Fibroblast of lung (primary cell): ENCODE results near the gene CDA. TPM values are rescaled to one million over a fixed set of nuclear protein-coding genes. Genes with fewer than 3 reads are reported as not detected.

ENCODE experiments used
- DNase-seq, 2 donors: peaks; one replicate each; pipeline versions ENCODE4 v3.0.0 to v3.0.0-alpha.2; 2010; ENCODE audit warnings: low read depth in 2 of 2
- H2AFZ ChIP-seq: 2 replicates; pipeline ENCODE4 v1.5.1; 2012; ENCODE audit warnings: low read length, control low read depth, inconsistent platforms
- H3K27ac ChIP-seq: 2 replicates; pipeline ENCODE4 v1.5.1; 2011; ENCODE audit warnings: low read length, control low read depth; ENCODE audit not compliant: insufficient read depth
- H3K27me3 ChIP-seq: 2 replicates; pipeline ENCODE4 v1.5.1; 2011; ENCODE audit warnings: mild to moderate bottlenecking, low read length; ENCODE audit not compliant: control insufficient read depth, insufficient read depth
- H3K36me3 ChIP-seq: 2 replicates; pipeline ENCODE4 v1.5.1; 2011; ENCODE audit warnings: low read length; ENCODE audit not compliant: control insufficient read depth, insufficient read depth
- H3K4me1 ChIP-seq: 2 replicates; pipeline ENCODE4 v1.5.1; 2011; ENCODE audit warnings: low read length; ENCODE audit not compliant: control insufficient read depth, insufficient read depth; ENCODE audit errors: extremely low read depth
- H3K4me2 ChIP-seq: 2 replicates; pipeline ENCODE4 v1.5.1; 2011; ENCODE audit warnings: low read length, control low read depth; ENCODE audit not compliant: insufficient read depth; ENCODE audit errors: extremely low read depth
- H3K4me3 ChIP-seq, 4 experiments: fragments of 200-600 bp in 1 of 4; sonication (generic) in 1 of 4; replicated peaks in 1 of 4; 2 replicates each; pipeline ENCODE4 v1.5.1; 2011 to 2016; ENCODE audit warnings: low read length in 4 of 4, low read depth in 3 of 4, mild to moderate bottlenecking in 3 of 4, control low read depth in 2 of 4, inconsistent platforms in 1 of 4, mixed read lengths in 1 of 4; ENCODE audit not compliant: insufficient read depth in 1 of 4; ENCODE audit errors: control extremely low read depth in 1 of 4
- H3K79me2 ChIP-seq: 2 replicates; pipeline ENCODE4 v1.5.1; 2012; ENCODE audit warnings: mild to moderate bottlenecking, low read length, inconsistent platforms; ENCODE audit not compliant: control insufficient read depth, insufficient read depth
- H3K9ac ChIP-seq: 2 replicates; pipeline ENCODE4 v1.5.1; 2011; ENCODE audit warnings: mild to moderate bottlenecking, low read length, control low read depth; ENCODE audit not compliant: insufficient read depth
- H3K9me3 ChIP-seq: 2 replicates; pipeline ENCODE4 v1.5.1; 2012; ENCODE audit warnings: low read depth, low read length; ENCODE audit not compliant: control insufficient read depth, insufficient read depth
- H4K20me1 ChIP-seq: 2 replicates; pipeline ENCODE4 v1.5.1; 2011; ENCODE audit warnings: low read length; ENCODE audit not compliant: control insufficient read depth, insufficient read depth; ENCODE audit errors: extremely low read depth
- EZH2 ChIP-seq: IDR thresholded peaks from 2 replicates; pipeline ENCODE4 v1.5.1; 2012; ENCODE audit warnings: low read length, control low read depth, mild to moderate bottlenecking; ENCODE audit errors: missing control alignments
- polyA plus RNA-seq, 2 donors: library from polyadenylated mRNA; depleted of rRNA in 1 of 2; stranded (reverse) in 1 of 2; unstranded in 1 of 2; fragments of >200 nt; gene quantifications; 2 replicates each; pipeline ENCODE4 v1.2.1, GENCODE V29; 2011 to 2012; ENCODE audit warnings: missing spikeins in 1 of 2
- total RNA-seq: library from RNA; depleted of rRNA; stranded (reverse); fragments of >200 nt; gene quantifications from 2 replicates; pipeline ENCODE4 v1.2.1, GENCODE V29; 2014
- TF ChIP-seq, protein P1 (sequence below), 2 donors: IDR thresholded peaks in 1 of 2; conservative IDR thresholded peaks in 1 of 2; 1 replicate in 1 of 2; 2 replicates in 1 of 2; pipeline ENCODE4 v1.5.1; 2011 to 2012; ENCODE audit warnings: low read length in 2 of 2, control low read depth in 1 of 2, inconsistent platforms in 1 of 2, low read depth in 1 of 2, mild to moderate bottlenecking in 1 of 2

The CDA gene
- total and polyA plus RNA-seq, 2 donors (not counting 1 experiment from before 2014, with no cell fraction given), result 0.50 to 4.2 TPM

DNA sequence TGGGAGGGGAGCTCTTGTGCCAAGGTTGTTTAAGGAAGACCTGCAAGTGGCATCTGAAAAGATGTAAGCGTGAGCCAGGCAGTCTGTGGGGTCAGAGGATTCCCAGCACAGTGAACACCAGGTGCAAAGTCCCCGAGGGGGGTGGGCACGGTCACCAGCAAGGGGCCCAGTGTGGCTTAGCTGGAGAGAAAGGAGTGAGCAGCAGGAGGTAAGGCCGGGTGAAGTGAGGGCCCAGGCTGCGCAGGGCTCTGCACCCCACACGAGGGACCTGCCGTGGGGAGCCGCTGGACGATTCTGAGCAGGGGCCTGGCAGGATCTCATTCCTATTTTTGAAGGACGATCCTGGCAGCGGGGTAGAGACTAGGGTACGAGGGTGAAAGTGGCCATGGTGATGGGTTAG is 68.1 kb downstream of the CDA start:
- Histone ChIP-seq H3K27ac (no peak overlapping the region), H3K79me2 (peaks cover 31% of the 10 kb centered on the region)

DNA sequence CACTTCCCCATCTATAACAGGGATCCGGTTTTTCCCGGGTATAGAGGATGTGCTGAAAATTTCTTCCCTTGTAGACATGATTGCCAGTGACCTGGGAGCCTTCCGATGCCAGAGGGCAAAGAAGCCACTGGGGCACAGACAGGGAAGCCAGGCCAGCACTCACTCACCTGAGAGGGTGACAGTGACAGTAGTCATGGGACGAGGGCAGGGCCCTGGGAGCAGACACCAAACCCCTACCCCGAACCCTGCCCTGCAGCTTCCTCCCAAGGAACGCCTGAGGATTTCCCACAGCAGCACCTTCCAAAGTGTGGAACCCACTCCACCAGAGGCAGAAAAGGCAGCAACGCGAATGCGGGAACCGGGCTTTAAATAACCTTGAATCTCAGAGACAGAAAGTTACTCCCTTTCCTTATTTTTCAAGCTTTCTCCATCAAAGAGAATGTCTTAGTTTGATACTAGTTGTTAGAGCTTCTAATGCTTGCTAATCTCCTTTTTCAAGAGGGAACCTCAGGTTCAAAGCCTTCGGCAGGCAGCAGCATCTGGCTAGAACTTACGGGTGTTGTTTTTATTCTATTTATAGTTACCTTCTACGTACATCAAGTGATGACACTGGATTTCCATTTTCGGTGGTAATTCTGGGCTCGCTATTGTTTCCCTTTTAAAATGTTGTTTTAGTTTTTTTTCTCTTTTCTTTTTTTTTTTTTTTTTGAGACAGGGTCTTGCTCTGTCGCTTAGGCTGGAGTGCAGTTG is 69.4 kb downstream of the CDA start:
- no peak for DNase-seq
- H2AFZ ChIP-seq, result no peak overlapping the region
- H3K9ac ChIP-seq, result no peak overlapping the region
- H3K4me1 ChIP-seq, result no peaks in the 10 kb centered on the region
- no peak overlapping the region for H3K4me2 ChIP-seq
- H3K79me2 ChIP-seq, result peaks cover 31% of the 10 kb centered on the region
- H3K4me3 ChIP-seq, result no peak overlapping the region
- no peak for TF ChIP-seq EZH2
- TF ChIP-seq, protein P1, sequence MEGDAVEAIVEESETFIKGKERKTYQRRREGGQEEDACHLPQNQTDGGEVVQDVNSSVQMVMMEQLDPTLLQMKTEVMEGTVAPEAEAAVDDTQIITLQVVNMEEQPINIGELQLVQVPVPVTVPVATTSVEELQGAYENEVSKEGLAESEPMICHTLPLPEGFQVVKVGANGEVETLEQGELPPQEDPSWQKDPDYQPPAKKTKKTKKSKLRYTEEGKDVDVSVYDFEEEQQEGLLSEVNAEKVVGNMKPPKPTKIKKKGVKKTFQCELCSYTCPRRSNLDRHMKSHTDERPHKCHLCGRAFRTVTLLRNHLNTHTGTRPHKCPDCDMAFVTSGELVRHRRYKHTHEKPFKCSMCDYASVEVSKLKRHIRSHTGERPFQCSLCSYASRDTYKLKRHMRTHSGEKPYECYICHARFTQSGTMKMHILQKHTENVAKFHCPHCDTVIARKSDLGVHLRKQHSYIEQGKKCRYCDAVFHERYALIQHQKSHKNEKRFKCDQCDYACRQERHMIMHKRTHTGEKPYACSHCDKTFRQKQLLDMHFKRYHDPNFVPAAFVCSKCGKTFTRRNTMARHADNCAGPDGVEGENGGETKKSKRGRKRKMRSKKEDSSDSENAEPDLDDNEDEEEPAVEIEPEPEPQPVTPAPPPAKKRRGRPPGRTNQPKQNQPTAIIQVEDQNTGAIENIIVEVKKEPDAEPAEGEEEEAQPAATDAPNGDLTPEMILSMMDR (conservative IDR thresholded peaks at IDR 0.05 in 1 of 2, IDR thresholded peaks at IDR 0.05 in 1 of 2; ENCODE audit: low read depth in 1 of 2, low read length in 2 of 2), result no peak
- no peaks in the 10 kb centered on the region for H3K27me3 ChIP-seq
- H3K9me3 ChIP-seq, result no peaks in the 10 kb centered on the region
- peaks cover 19% of the 10 kb centered on the region for H3K36me3 ChIP-seq
- H4K20me1 ChIP-seq, result no peaks in the 10 kb centered on the region
- H3K27ac ChIP-seq, result no peak overlapping the region

More for the DNA sequence above, 68.1 kb downstream of the CDA start:
- Histone ChIP-seq H2AFZ (no peak overlapping the region), H3K4me1 (no peaks in the 10 kb centered on the region), H4K20me1 (no peaks in the 10 kb centered on the region), H3K4me3 (no peak overlapping the region), H3K9ac (no peak overlapping the region), H3K27me3 (no peaks in the 10 kb centered on the region), H3K9me3 (no peaks in the 10 kb centered on the region), H3K36me3 (peaks cover 25% of the 10 kb centered on the region), H3K4me2 (no peak overlapping the region)
- no peak for DNase-seq
- no peak for TF ChIP-seq EZH2
- TF ChIP-seq, protein P1 (conservative IDR thresholded peaks at IDR 0.05 in 1 of 2, IDR thresholded peaks at IDR 0.05 in 1 of 2; ENCODE audit: low read depth in 1 of 2, low read length in 2 of 2), result no peak

DNA sequence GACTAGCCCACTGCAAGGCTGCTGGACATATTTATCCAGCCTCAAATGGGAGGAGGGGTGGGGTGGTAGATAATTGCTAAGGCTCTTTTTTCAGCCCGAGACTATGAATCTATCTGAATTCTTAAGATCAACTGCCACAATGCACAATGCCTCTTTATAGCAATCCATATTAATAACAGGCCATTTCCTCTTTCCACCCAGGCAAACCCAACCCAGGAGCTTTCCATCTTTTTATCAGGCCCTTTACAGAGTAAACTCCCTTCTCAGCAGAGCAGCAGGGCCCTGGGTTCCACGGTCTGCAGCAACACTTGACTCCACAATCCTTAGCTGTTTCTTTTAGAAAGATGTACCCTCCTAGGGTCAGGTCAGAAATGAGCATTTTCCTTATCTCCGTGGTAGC is 71.5 kb downstream of the CDA start:
- Histone ChIP-seq H3K9ac (peak overlapping the region; percentile 75), H3K36me3 (peaks cover 15% of the 10 kb centered on the region), H3K4me2 (peak overlapping the region; percentile 90), H4K20me1 (no peaks in the 10 kb centered on the region), H3K4me1 (no peaks in the 10 kb centered on the region), H3K4me3 (peak overlapping the region; percentile 48 to 92 (median 77)), H3K27me3 (no peaks in the 10 kb centered on the region), H3K27ac (peak overlapping the region; percentile 57), H2AFZ (no peak overlapping the region), H3K79me2 (peaks cover 31% of the 10 kb centered on the region), H3K9me3 (no peaks in the 10 kb centered on the region)
- DNase-seq, result no peak
- no peak for TF ChIP-seq EZH2
- TF ChIP-seq, protein P1 (conservative IDR thresholded peaks at IDR 0.05 in 1 of 2, IDR thresholded peaks at IDR 0.05 in 1 of 2; ENCODE audit: low read depth in 1 of 2, low read length in 2 of 2), result no peak
